PC-3 (cell line): Measurements from ENCODE around the gene PCNX2. TPM values are rescaled to one million over a fixed set of nuclear protein-coding genes. Genes with fewer than 3 reads are reported as not detected.
A peak's percentile ranks its signal among the peaks of the same experiment; 100 is the strongest.

Experiments
- ATAC-seq: fragments of 200-7000 bp; cut with Tn5 transposase; 2 replicates; pipeline ENCODE4 v1.9.1; 2020; ENCODE audit warnings: mild to moderate bottlenecking, moderate library complexity
- BruUV-seq: library from RNA; stranded (reverse); fragments of 400-500 nt; replicated peaks from 2 replicates; lab custom pipeline; 2021; lab: Mats Ljungman, UMichigan
- CTCF ChIA-PET: fragments of 300-600 bp; sonication (Branson Sonifier 250); formaldehyde crosslinking; loops from one replicate; lab custom pipeline; 2022; ENCODE audit warnings: antibody characterized with exemption; lab: Charles Lee
- POLR2A ChIA-PET: fragments of 300-600 bp; sonication (Branson Sonifier 250); formaldehyde crosslinking; loops from one replicate; lab custom pipeline; 2022; ENCODE audit warnings: antibody characterized with exemption; ENCODE audit not compliant: unreplicated experiment; lab: Charles Lee
- DNase-seq: peaks from one replicate; pipeline ENCODE4 v3.0.0-alpha.2; 2015
- H2AFZ ChIP-seq: fragments of 300-600 bp; sonication (generic); 2 replicates; pipeline ENCODE4 v1.6.0; 2016; ENCODE audit warnings: antibody characterized with exemption, low read length
- H3F3A ChIP-seq: fragments of 300-600 bp; sonication (generic); one replicate; pipeline ENCODE4 v1.6.0; 2017; ENCODE audit warnings: antibody characterized with exemption, low read length, control low read depth, mild to moderate bottlenecking; ENCODE audit not compliant: unreplicated experiment
- H3K27ac ChIP-seq: fragments of 300-600 bp; sonication (generic); 2 replicates; pipeline ENCODE4 v1.5.1; 2016; ENCODE audit warnings: mild to moderate bottlenecking, low read length
- H3K27me3 ChIP-seq: fragments of 300-600 bp; sonication (generic); 2 replicates; pipeline ENCODE4 v1.6.1; 2016; ENCODE audit warnings: low read length, mixed read lengths
- H3K36me3 ChIP-seq: fragments of 300-600 bp; sonication (generic); 2 replicates; pipeline ENCODE4 v1.6.1; 2016; ENCODE audit warnings: low read depth, mixed run types, low read length, mixed read lengths
- H3K4me1 ChIP-seq: fragments of 300-600 bp; sonication (generic); 2 replicates; pipeline ENCODE4 v1.5.1; 2016; ENCODE audit warnings: low read length; ENCODE audit not compliant: insufficient read depth
- H3K4me2 ChIP-seq: fragments of 300-600 bp; sonication (generic); 2 replicates; pipeline ENCODE4 v1.6.0; 2016; ENCODE audit warnings: low read length
- H3K4me3 ChIP-seq: fragments of 300-600 bp; sonication (generic); 2 replicates; pipeline ENCODE4 v1.5.1; 2016; ENCODE audit warnings: mild to moderate bottlenecking, low read length, mixed read lengths
- H3K79me2 ChIP-seq: fragments of 300-600 bp; sonication (generic); 2 replicates; pipeline ENCODE4 v1.6.1; 2017; ENCODE audit warnings: low read length, mixed read lengths
- H3K9ac ChIP-seq: fragments of 300-600 bp; sonication (generic); 2 replicates; pipeline ENCODE4 v1.6.0; 2016; ENCODE audit warnings: mild to moderate bottlenecking, low read length
- H3K9me2 ChIP-seq: fragments of 300-600 bp; sonication (generic); replicated peaks from 2 replicates; pipeline ENCODE4 v1.6.1; 2016; ENCODE audit warnings: mixed run types, low read length, mixed read lengths
- H3K9me3 ChIP-seq: fragments of 300-600 bp; sonication (generic); 2 replicates; pipeline ENCODE4 v1.6.1; 2016; ENCODE audit warnings: low read length, mixed read lengths
- H4K20me1 ChIP-seq: fragments of 300-600 bp; sonication (generic); 2 replicates; pipeline ENCODE4 v1.6.1; 2016; ENCODE audit warnings: low read length, mixed read lengths
- EZH2 ChIP-seq: fragments of 300-600 bp; sonication (generic); IDR thresholded peaks from one replicate; pipeline ENCODE4 v1.6.1; 2017; ENCODE audit warnings: antibody characterized with exemption, mild to moderate bottlenecking, low read length; ENCODE audit not compliant: unreplicated experiment
- EZH2phosphoT487 ChIP-seq: fragments of 300-600 bp; sonication (generic); IDR thresholded peaks from 2 replicates; pipeline ENCODE4 v1.6.1; 2018; ENCODE audit warnings: mild to moderate bottlenecking, antibody characterized with exemption, low read length, borderline replicate concordance
- intact Hi-C: fragments of 100-400 bp; cut with micrococcal nuclease; formaldehyde crosslinking; loops from 2 replicates; pipeline ENCODE4 v1.9.0; 2023
- total RNA-seq: library from RNA; depleted of rRNA; stranded (reverse); fragments of >200 nt; gene quantifications from 2 replicates; pipeline ENCODE4 v1.2.3, GENCODE V29; 2014
- TF ChIP-seq, protein P1 (sequence below): fragments of 300-600 bp; sonication (generic); conservative IDR thresholded peaks from 2 replicates; pipeline ENCODE4 v1.5.1; 2017; ENCODE audit warnings: antibody characterized with exemption, low read depth, mild to moderate bottlenecking, low read length

Gene PCNX2
- total RNA-seq, 1 experiment from 2014 or later = 17.3 TPM

- Histone ChIP-seq H3K4me3 (no peak overlapping the region), H3K27me3 (no peaks in the 10 kb centered on the region), H3K9me3 (no peaks in the 10 kb centered on the region), H3K9ac (no peak overlapping the region), H3K79me2 (no peaks in the 10 kb centered on the region), H3K27ac (no peak overlapping the region), H3K9me2 (no peaks in the 10 kb centered on the region), H4K20me1 (no peaks in the 10 kb centered on the region), H3F3A (no peaks in the 10 kb centered on the region), H2AFZ (no peak overlapping the region), H3K4me1 (peaks cover 5% of the 10 kb centered on the region), H3K4me2 (no peak overlapping the region), H3K36me3 (peaks cover 3% of the 10 kb centered on the region; the same call in 1 of the 2 replicates)
- intact Hi-C loops = loop anchor here (10.0 kb wide), 1 partner anchor 349 kb away; the partner anchor contains the start of gene SIPA1L2
- BruUV-seq = no TSS peak
- no peak for TF ChIP-seq EZH2
- TF ChIP-seq, protein P1, sequence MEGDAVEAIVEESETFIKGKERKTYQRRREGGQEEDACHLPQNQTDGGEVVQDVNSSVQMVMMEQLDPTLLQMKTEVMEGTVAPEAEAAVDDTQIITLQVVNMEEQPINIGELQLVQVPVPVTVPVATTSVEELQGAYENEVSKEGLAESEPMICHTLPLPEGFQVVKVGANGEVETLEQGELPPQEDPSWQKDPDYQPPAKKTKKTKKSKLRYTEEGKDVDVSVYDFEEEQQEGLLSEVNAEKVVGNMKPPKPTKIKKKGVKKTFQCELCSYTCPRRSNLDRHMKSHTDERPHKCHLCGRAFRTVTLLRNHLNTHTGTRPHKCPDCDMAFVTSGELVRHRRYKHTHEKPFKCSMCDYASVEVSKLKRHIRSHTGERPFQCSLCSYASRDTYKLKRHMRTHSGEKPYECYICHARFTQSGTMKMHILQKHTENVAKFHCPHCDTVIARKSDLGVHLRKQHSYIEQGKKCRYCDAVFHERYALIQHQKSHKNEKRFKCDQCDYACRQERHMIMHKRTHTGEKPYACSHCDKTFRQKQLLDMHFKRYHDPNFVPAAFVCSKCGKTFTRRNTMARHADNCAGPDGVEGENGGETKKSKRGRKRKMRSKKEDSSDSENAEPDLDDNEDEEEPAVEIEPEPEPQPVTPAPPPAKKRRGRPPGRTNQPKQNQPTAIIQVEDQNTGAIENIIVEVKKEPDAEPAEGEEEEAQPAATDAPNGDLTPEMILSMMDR = no peak
- no peak for TF ChIP-seq EZH2phosphoT487
- DNase-seq (no peak), ATAC-seq (no peak)
- CTCF ChIA-PET = no interaction called here
- POLR2A ChIA-PET = no interaction called here
Measured at GRCh38 chr1:232983375-232983774, 312.1 kb downstream of the PCNX2 start.

GRCh38 chr1:232982238-232982944, 313.1 kb downstream of the PCNX2 start:
- DNase-seq (peak; percentile 44), ATAC-seq (peak; percentile 58)
- H3K9ac ChIP-seq = no peak overlapping the region
- H3K79me2 ChIP-seq = no peaks in the 10 kb centered on the region
- H3K4me3 ChIP-seq = no peak overlapping the region
- H3K9me3 ChIP-seq = no peaks in the 10 kb centered on the region
- H3K27ac ChIP-seq = no peak overlapping the region
- no peaks in the 10 kb centered on the region for H3K9me2 ChIP-seq
- TF ChIP-seq, protein P1 = no peak
- no peak for TF ChIP-seq EZH2
- no peak for TF ChIP-seq EZH2phosphoT487
- no peak overlapping the region for H3K4me2 ChIP-seq
- POLR2A ChIA-PET = no interaction called here
- H2AFZ ChIP-seq = no peak overlapping the region
- H4K20me1 ChIP-seq = no peaks in the 10 kb centered on the region
- H3K27me3 ChIP-seq = no peaks in the 10 kb centered on the region
- CTCF ChIA-PET = no interaction called here
- BruUV-seq = no TSS peak
- intact Hi-C loops = loop anchor here (10.0 kb wide), 1 partner anchor 348 kb away; the partner anchor contains the start of gene SIPA1L2
- H3K4me1 ChIP-seq = no peaks in the 10 kb centered on the region; the same call in 1 of the 2 replicates
- H3K36me3 ChIP-seq = peaks cover 3% of the 10 kb centered on the region; the same call in 1 of the 2 replicates
- no peaks in the 10 kb centered on the region for H3F3A ChIP-seq
